Osteoblast (primary cell): ENCODE results near the gene IRS2. TPM values are rescaled to one million over a fixed set of nuclear protein-coding genes. Genes with fewer than 3 reads are reported as not detected.

Source experiments
- DNase-seq: peaks from one replicate; pipeline ENCODE4 v3.0.0; 2011; ENCODE audit warnings: low spot score, mixed read lengths; ENCODE audit not compliant: insufficient read length; ENCODE audit errors: missing footprints
- H2AFZ ChIP-seq: 2 replicates; pipeline ENCODE4 v1.6.0; 2011; ENCODE audit warnings: mild to moderate bottlenecking, low read length
- H3K27ac ChIP-seq: 2 replicates; pipeline ENCODE4 v1.5.1; 2011; ENCODE audit warnings: mild to moderate bottlenecking, low read depth, low read length, moderate library complexity
- H3K27me3 ChIP-seq: 2 replicates; pipeline ENCODE4 v1.6.0; 2012; ENCODE audit warnings: mild to moderate bottlenecking, control low read depth, inconsistent platforms, low read length, moderate library complexity; ENCODE audit not compliant: insufficient read depth
- H3K36me3 ChIP-seq: 2 replicates; pipeline ENCODE4 v1.5.1; 2011; ENCODE audit warnings: mild to moderate bottlenecking, low read length, control low read depth, moderate library complexity; ENCODE audit not compliant: insufficient read depth
- H3K4me1 ChIP-seq: 2 replicates; pipeline ENCODE4 v1.5.1; 2011; ENCODE audit warnings: mild to moderate bottlenecking, low read length, control low read depth, moderate library complexity; ENCODE audit not compliant: insufficient read depth
- H3K4me2 ChIP-seq: 2 replicates; pipeline ENCODE4 v1.6.0; 2011; ENCODE audit warnings: mild to moderate bottlenecking, low read length; ENCODE audit not compliant: insufficient read depth
- H3K4me3 ChIP-seq: fragments of 200-600 bp; sonication (generic); 3 replicates; pipeline ENCODE4 v1.5.1; 2012; ENCODE audit warnings: mild to moderate bottlenecking, low read length, inconsistent platforms; ENCODE audit not compliant: insufficient read depth
- H3K79me2 ChIP-seq: 2 replicates; pipeline ENCODE4 v1.6.0; 2012; ENCODE audit warnings: mild to moderate bottlenecking, low read length, control low read depth, inconsistent platforms; ENCODE audit not compliant: insufficient read depth
- H3K9me3 ChIP-seq: 2 replicates; pipeline ENCODE4 v1.5.1; 2011; ENCODE audit warnings: low read depth, low read length, control low read depth
- H4K20me1 ChIP-seq: 2 replicates; pipeline ENCODE4 v1.6.0; 2012; ENCODE audit warnings: mild to moderate bottlenecking, low read length, control low read depth; ENCODE audit not compliant: insufficient read depth
- CTCF ChIP-seq: IDR thresholded peaks from 2 replicates; pipeline ENCODE4 v1.5.1; 2011; ENCODE audit warnings: mild to moderate bottlenecking, low read depth, low read length, moderate library complexity; ENCODE audit errors: extremely low read depth
- total RNA-seq: library from RNA; depleted of rRNA; stranded (reverse); fragments of >200 nt; gene quantifications from 2 replicates; pipeline ENCODE4 v1.2.3, GENCODE V29; 2012

The IRS2 gene
- total RNA-seq, 1 donor = 8.3 TPM

DNA sequence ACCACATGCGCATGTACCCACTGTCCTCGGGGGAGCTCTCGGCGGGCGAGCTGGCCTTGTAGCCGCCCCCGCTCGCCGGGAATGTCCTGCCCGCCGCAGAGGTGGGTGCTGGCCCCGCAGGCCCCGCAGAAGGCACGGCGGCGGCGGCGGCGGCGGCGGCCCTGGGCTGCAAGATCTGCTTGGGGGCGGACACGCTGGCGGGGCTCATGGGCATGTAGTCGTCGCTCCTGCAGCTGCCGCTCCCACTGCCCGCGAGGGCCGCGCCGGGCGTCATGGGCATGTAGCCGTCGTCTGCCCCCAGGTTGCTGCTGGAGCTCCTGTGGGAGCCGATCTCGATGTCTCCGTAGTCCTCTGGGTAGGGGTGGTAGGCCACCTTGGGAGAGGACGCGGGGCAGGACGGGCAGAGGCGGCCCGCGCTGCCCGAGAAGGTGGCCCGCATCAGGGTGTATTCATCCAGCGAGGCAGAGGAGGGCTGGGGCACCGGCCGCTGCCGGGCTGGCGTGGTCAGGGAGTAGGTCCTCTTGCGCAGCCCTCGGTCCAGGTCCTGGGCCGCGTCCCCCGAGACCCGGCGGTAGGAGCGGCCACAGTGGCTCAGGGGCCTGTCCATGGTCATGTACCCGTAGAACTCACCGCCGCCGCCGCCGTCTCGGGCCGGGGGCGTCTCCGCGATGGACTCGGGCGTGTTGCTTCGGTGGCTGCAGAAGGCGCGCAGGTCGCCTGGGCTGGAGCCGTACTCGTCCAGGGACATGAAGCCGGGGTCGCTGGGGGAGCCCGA is 2.4 kb downstream of the IRS2 start:
- H3K4me3 ChIP-seq = peak overlapping the region; percentile 56
- no peak overlapping the region for H2AFZ ChIP-seq
- peaks cover 19% of the 10 kb centered on the region for H3K79me2 ChIP-seq
- no peaks in the 10 kb centered on the region for H3K4me1 ChIP-seq
- DNase-seq = no peak
- no peak overlapping the region for H3K27ac ChIP-seq
- H4K20me1 ChIP-seq = no peaks in the 10 kb centered on the region
- no peak for TF ChIP-seq CTCF
- H3K4me2 ChIP-seq = peak overlapping the region; percentile 23
- peaks cover 22% of the 10 kb centered on the region for H3K27me3 ChIP-seq
- no peaks in the 10 kb centered on the region for H3K36me3 ChIP-seq
- no peaks in the 10 kb centered on the region for H3K9me3 ChIP-seq

DNA sequence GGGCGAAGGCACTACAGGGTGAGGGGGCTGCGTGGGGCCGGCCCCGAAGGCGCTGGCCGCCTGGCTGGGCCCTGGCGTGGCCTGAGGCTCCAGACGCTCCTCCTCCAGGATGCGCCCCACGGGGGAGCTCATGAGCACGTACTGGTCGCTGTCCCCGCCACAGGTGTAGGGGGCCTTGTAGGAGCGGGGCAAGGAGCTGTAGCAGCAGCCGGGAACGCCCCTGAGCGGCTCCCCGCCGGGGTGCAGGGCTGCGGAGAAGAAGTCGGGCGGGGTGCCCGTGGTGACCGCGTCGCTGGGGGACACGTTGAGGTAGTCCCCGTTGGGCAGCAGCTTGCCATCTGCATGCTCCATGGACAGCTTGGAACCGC is 3.0 kb downstream of the IRS2 start:
- H3K79me2 ChIP-seq = peaks cover 22% of the 10 kb centered on the region
- H3K9me3 ChIP-seq = no peaks in the 10 kb centered on the region
- peaks cover 17% of the 10 kb centered on the region for H3K27me3 ChIP-seq
- no peaks in the 10 kb centered on the region for H3K4me1 ChIP-seq
- H3K36me3 ChIP-seq = no peaks in the 10 kb centered on the region
- DNase-seq = peak; percentile 85
- no peak for TF ChIP-seq CTCF
- no peak overlapping the region for H3K4me2 ChIP-seq
- no peak overlapping the region for H3K4me3 ChIP-seq
- no peaks in the 10 kb centered on the region for H4K20me1 ChIP-seq
- H2AFZ ChIP-seq = no peak overlapping the region
- no peak overlapping the region for H3K27ac ChIP-seq

DNA sequence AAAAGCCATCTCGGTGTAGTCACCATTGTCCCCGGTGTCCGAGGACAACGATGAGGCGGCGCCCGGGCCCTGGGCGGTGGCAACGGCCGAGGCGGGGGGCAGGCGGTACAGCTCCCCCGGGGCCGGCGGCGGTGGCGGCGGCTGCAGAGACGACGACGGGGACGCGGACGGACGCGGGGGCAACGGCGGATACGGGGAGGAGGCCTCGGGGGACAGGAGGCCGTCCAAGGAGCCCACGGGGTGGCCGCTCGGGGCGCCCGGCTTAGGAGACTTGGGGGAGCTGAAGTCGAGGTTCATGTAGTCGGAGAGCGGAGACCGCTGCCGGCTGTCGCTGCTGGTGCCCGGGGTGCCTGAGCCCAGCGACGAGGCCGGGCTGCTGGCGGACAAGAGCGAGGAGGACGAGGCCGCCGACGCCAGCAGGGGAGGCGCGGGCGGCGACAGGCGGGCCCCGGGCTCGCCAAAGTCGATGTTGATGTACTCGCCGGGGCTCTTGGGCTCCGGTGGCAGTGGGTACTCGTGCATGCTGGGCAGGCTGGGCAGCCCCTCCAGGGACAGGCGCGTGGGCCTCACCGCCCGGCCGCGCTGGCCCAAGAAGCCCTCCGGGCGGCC is 3.5 kb downstream of the IRS2 start:
- Histone ChIP-seq H2AFZ (no peak overlapping the region), H3K27me3 (peaks cover 12% of the 10 kb centered on the region), H3K79me2 (peaks cover 27% of the 10 kb centered on the region), H3K36me3 (no peaks in the 10 kb centered on the region), H3K9me3 (no peaks in the 10 kb centered on the region), H3K4me1 (no peaks in the 10 kb centered on the region), H3K4me3 (no peak overlapping the region), H3K4me2 (no peak overlapping the region), H3K27ac (no peak overlapping the region), H4K20me1 (no peaks in the 10 kb centered on the region)
- no peak for TF ChIP-seq CTCF
- no peak for DNase-seq

DNA sequence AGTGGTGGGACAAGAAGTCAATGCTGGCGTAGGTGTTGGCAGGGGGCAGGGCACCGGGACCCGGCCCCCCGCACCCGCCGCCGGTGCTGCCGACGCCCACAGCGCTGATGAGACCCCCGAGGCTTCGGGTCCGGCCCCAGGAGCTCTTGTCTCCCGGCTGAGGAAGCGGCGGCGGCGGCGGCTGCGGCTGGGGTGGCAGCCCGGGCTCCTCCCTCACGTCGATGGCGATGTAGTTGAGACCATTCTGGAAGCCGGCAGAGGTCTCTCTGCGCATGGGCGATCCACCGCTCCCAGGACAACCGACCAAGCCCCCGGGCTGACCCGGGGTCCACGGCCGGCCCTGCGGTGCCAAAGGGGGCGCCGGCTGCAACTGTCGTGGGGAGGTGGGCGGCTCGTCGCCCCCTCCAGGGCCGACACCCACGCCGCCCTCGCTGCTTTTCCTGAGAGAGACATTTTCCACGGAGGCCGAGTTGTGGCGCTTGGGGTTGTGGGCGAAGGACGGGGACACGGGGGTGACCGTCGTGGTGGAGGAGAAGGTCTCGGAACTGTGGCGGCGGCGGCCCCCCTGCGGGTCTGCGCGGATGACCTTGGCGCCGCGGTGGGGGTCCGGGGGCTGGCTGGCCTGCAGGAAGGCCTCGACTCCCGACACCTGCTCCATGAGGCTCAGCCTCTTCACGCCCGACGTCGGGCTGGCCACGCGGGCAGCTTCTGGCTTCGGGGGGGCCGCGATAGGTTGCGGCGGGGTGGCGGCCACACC is 4.1 kb downstream of the IRS2 start:
- no peak overlapping the region for H3K27ac ChIP-seq
- DNase-seq = peak; percentile 74
- H3K4me3 ChIP-seq = peak overlapping the region; percentile 60
- H3K9me3 ChIP-seq = no peaks in the 10 kb centered on the region
- no peaks in the 10 kb centered on the region for H4K20me1 ChIP-seq
- H3K27me3 ChIP-seq = peaks cover 5% of the 10 kb centered on the region
- H3K4me1 ChIP-seq = no peaks in the 10 kb centered on the region
- no peak overlapping the region for H3K4me2 ChIP-seq
- peaks cover 30% of the 10 kb centered on the region for H3K79me2 ChIP-seq
- no peak for TF ChIP-seq CTCF
- H3K36me3 ChIP-seq = no peaks in the 10 kb centered on the region
- H2AFZ ChIP-seq = peak overlapping the region; percentile 30
